Glutamatergic neuron (in vitro differentiated cells): ENCODE data around the gene SDHB. TPM values are rescaled to one million over a fixed set of nuclear protein-coding genes. Genes with fewer than 3 reads are reported as not detected.

ENCODE experiments used
- DNase-seq: peaks from one replicate; pipeline ENCODE4 v3.0.0; 2022
- H3K27ac Mint-ChIP-seq: one replicate; pipeline ENCODE4 v1.8.0; 2020; ENCODE audit warnings: mild to moderate bottlenecking, mixed read lengths, inconsistent platforms; ENCODE audit not compliant: unreplicated experiment
- H3K27me3 Mint-ChIP-seq: one replicate; pipeline ENCODE4 v1.8.0; 2020; ENCODE audit warnings: mild to moderate bottlenecking, moderate library complexity, mixed read lengths, inconsistent platforms; ENCODE audit not compliant: unreplicated experiment
- H3K36me3 Mint-ChIP-seq: one replicate; pipeline ENCODE4 v1.8.0; 2020; ENCODE audit warnings: mild to moderate bottlenecking, mixed read lengths, inconsistent platforms; ENCODE audit not compliant: unreplicated experiment
- H3K4me1 Mint-ChIP-seq: one replicate; pipeline ENCODE4 v1.8.0; 2020; ENCODE audit warnings: mild to moderate bottlenecking, low read depth, mixed read lengths, inconsistent platforms; ENCODE audit not compliant: unreplicated experiment
- H3K4me3 Mint-ChIP-seq: one replicate; pipeline ENCODE4 v1.8.0; 2020; ENCODE audit warnings: mild to moderate bottlenecking, mixed read lengths, inconsistent platforms; ENCODE audit not compliant: unreplicated experiment
- H3K9me3 Mint-ChIP-seq: one replicate; pipeline ENCODE4 v1.8.0; 2020; ENCODE audit warnings: mild to moderate bottlenecking, moderate library complexity, mixed read lengths, inconsistent platforms; ENCODE audit not compliant: unreplicated experiment
- total RNA-seq: library from RNA; stranded (reverse); fragmentation: NEBNext Ultra II Directional; extraction: Animal tissue kit (Norgen Biotek cat#: 25700); gene quantifications from one replicate; pipeline ENCODE4 v1.2.1, GENCODE V29; 2021; ENCODE audit not compliant: unreplicated experiment
- TF ChIP-seq, protein P1 (sequence below): fragments of 200-600 bp; sonication (generic); IDR thresholded peaks from one replicate; pipeline ENCODE4 v1.5.0; 2021; ENCODE audit not compliant: partially characterized antibody, unreplicated experiment

SDHB gene
- total RNA-seq, 1 donor from 2014 or later: 58.9 TPM

DNA sequence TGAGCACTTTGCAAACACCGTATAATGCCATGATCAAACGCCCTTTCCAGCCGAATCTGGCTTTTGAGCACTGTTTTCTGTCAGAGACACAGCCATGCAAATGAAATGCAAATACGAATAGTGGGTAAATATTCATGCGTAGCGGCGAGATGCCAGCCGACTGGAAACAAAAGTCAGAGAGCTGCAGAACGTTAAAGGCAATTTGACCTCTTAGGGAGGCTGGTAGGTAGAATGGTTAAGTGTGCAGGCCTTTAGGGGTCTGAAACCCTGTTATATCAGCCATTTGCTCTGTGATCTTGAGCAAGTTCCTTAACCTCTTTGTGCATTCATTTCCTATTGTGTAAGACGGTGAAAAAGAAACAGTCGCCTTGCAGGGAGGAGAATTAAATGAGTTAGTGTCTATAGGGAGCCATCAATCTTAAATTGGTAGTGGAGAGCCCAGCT lies 6.5 kb upstream of the SDHB start:
- Mint-ChIP-seq H3K4me1 (peaks cover 8% of the 10 kb centered on the region), H3K9me3 (no peaks in the 10 kb centered on the region)

DNA sequence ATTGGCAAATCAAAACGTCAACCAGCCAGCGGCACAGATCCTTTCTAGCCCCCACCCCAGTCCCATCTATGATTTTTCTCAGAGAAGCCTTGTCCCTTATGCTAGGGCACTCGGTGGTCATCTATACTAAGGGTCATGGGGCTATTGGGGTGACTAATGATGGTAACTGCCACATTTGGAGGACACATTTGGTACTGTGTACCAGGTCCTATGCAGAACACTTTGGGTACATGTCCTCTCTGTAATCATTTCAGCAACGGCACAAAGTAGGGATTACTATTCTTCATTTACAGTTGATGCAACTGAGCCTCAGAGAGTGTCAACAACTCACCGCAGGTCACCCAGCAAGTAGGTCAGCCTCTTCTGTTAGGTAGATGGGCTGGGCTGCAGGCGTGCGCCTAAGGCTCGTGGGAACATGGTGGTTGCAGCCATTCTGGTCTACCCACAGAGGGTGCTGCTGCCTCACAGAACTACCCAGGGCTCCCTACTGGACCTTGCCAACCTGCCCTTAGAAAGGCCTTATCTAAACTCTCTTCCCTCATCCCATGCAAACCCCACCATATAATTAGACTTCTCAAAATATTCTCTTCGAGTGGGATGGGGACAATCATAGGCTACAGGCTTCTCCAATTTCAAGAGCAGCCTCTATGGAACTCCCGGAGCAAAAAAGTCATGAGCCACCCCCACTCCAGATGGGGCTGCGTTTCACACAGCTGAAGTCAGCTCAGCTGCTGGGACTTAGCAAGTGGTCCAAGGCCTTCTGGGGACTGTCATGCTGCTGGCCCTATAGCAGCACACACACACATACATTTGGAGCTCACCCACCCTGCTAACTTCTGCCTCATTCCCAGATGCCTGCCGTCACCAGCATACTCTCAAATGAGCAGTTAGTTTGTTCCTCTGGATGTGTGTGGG lies 5.8 kb upstream of the SDHB start:
- peaks cover 4% of the 10 kb centered on the region for H3K27me3 Mint-ChIP-seq
- no peaks in the 10 kb centered on the region for H3K9me3 Mint-ChIP-seq
- H3K4me1 Mint-ChIP-seq: peaks cover 8% of the 10 kb centered on the region
- no peaks in the 10 kb centered on the region for H3K36me3 Mint-ChIP-seq
- no peak overlapping the region for H3K4me3 Mint-ChIP-seq
- TF ChIP-seq, protein P1, sequence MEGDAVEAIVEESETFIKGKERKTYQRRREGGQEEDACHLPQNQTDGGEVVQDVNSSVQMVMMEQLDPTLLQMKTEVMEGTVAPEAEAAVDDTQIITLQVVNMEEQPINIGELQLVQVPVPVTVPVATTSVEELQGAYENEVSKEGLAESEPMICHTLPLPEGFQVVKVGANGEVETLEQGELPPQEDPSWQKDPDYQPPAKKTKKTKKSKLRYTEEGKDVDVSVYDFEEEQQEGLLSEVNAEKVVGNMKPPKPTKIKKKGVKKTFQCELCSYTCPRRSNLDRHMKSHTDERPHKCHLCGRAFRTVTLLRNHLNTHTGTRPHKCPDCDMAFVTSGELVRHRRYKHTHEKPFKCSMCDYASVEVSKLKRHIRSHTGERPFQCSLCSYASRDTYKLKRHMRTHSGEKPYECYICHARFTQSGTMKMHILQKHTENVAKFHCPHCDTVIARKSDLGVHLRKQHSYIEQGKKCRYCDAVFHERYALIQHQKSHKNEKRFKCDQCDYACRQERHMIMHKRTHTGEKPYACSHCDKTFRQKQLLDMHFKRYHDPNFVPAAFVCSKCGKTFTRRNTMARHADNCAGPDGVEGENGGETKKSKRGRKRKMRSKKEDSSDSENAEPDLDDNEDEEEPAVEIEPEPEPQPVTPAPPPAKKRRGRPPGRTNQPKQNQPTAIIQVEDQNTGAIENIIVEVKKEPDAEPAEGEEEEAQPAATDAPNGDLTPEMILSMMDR: peak; percentile 41
- peak; percentile 74 for DNase-seq
- peak overlapping the region; percentile 54 for H3K27ac Mint-ChIP-seq

More for the DNA sequence above, 6.5 kb upstream of the SDHB start:
- TF ChIP-seq, protein P1: no peak
- Mint-ChIP-seq H3K36me3 (no peaks in the 10 kb centered on the region), H3K4me3 (no peak overlapping the region), H3K27me3 (peaks cover 4% of the 10 kb centered on the region), H3K27ac (peak overlapping the region; percentile 54)
- DNase-seq: no peak

DNA sequence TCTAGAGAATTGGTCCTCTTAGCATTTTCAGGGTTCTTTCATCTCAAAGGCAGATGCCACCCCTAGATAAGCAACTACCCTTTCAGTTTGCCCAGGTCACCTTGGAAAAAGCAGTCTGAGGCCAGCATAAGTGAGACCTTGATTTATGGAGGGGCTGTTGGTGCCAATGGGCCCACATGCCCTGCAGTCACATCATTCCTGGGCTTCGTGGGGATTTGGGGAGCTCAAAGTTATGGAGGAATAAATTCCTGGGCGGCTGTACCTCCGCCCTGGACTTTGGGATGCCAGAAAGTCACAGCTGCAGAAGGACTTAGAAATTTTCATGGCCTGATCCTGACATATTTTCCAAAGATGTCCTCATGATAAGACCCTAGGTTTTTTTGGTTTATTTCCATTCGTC lies 2.7 kb upstream of the SDHB start:
- no peak for DNase-seq
- Mint-ChIP-seq H3K36me3 (no peaks in the 10 kb centered on the region), H3K27me3 (peaks cover 4% of the 10 kb centered on the region), H3K4me3 (no peak overlapping the region), H3K9me3 (no peaks in the 10 kb centered on the region), H3K4me1 (peaks cover 8% of the 10 kb centered on the region), H3K27ac (no peak overlapping the region)
- TF ChIP-seq, protein P1: no peak

DNA sequence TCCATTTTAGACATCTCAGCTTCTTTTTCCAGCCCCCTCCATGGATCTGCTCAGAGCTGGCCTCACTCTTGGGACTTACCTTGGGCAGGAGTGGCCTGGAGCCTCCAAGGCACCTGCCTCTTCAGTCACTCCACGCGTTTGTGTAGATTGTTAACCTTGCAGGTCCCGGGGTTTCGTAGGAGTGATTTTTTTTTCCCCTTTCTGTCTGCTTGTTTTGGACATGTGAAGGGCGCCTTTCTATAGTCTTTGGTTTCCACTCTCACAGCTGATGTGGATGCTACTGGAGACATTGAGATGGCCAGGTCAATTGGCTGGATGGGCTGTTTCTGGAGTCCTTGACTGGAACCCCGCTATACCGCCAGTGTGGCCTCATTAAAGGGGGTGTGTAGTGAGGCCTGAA lies 2.0 kb upstream of the SDHB start:
- Mint-ChIP-seq H3K36me3 (no peaks in the 10 kb centered on the region), H3K27me3 (peaks cover 4% of the 10 kb centered on the region), H3K9me3 (no peaks in the 10 kb centered on the region), H3K4me3 (no peak overlapping the region), H3K27ac (no peak overlapping the region), H3K4me1 (peaks cover 8% of the 10 kb centered on the region)
- DNase-seq: no peak
- TF ChIP-seq, protein P1: no peak

DNA sequence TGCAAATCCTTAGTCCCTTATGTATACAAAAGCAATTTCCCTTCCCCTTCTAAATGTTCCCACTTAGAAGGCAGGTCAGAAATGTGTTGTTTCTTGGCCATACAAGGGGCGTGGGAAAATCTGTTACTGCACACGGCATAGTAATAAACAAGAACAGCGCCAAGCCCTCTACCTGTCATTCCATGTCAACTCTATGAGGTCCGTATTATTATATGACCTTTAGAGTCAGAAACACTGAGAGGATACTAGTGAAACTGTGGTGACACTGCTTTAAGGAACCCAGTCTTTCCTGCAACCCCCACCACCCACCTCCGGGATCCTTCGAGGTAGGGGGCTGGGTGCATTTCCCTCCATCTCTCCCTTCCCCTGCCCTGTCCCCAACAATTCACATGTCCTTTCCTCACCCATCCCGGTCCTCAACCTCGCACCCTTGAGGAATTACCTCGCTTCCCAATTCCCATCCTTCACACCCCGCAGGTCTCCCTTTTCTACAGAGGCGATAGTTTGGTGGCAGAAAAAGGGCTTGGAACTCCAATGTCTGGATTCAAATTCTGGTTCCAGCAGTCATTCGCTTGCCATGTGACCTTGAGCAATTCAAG lies 647 bp downstream of the SDHB start:
- Mint-ChIP-seq H3K4me3 (peak overlapping the region; percentile 90), H3K9me3 (no peaks in the 10 kb centered on the region), H3K27me3 (peaks cover 3% of the 10 kb centered on the region), H3K36me3 (no peaks in the 10 kb centered on the region), H3K27ac (peak overlapping the region; percentile 83), H3K4me1 (no peaks in the 10 kb centered on the region)
- no peak for DNase-seq
- TF ChIP-seq, protein P1: no peak
